Islet precursor cell (in vitro differentiated cells): ENCODE measurements around the gene RNPEPL1.

ENCODE experiments used
- DNase-seq: peaks from one replicate; pipeline ENCODE4 v3.0.0-alpha.2; 2018

RNPEPL1 gene

GRCh38 chr2:240593026-240593702 lies 24.9 kb downstream of the RNPEPL1 start:
- no peak for DNase-seq

- DNase-seq = no peak
Observed at GRCh38 chr2:240593703-240594451, 25.6 kb downstream of the RNPEPL1 start.

GRCh38 chr2:240594511-240595380 lies 26.5 kb downstream of the RNPEPL1 start:
- no peak for DNase-seq

- DNase-seq = peak; percentile 73
Observed at GRCh38 chr2:240595381-240596079, 27.2 kb downstream of the RNPEPL1 start.

GRCh38 chr2:240596080-240596460 lies 27.8 kb downstream of the RNPEPL1 start:
- DNase-seq = no peak

- no peak for DNase-seq
Observed at GRCh38 chr2:240596491-240596931, 28.2 kb downstream of the RNPEPL1 start.

GRCh38 chr2:240597054-240597418 lies 28.8 kb downstream of the RNPEPL1 start:
- no peak for DNase-seq

GRCh38 chr2:240597419-240598181 lies 29.3 kb downstream of the RNPEPL1 start:
- no peak for DNase-seq

GRCh38 chr2:240598311-240598911 lies 30.1 kb downstream of the RNPEPL1 start:
- no peak for DNase-seq

GRCh38 chr2:240599141-240599583 lies 30.9 kb downstream of the RNPEPL1 start:
- DNase-seq = no peak

GRCh38 chr2:240600451-240600961 lies 32.2 kb downstream of the RNPEPL1 start:
- DNase-seq = no peak

- DNase-seq = no peak
Observed at GRCh38 chr2:240601061-240601830, 33.0 kb downstream of the RNPEPL1 start.

GRCh38 chr2:240601831-240602160 lies 33.5 kb downstream of the RNPEPL1 start:
- no peak for DNase-seq

- no peak for DNase-seq
Observed at GRCh38 chr2:240602266-240603050, 34.2 kb downstream of the RNPEPL1 start.

GRCh38 chr2:240603081-240603835 lies 35.0 kb downstream of the RNPEPL1 start:
- DNase-seq = no peak

GRCh38 chr2:240603846-240604245 lies 35.6 kb downstream of the RNPEPL1 start:
- no peak for DNase-seq

- peak; percentile 86 for DNase-seq
Observed at GRCh38 chr2:240604291-240604938, 36.1 kb downstream of the RNPEPL1 start.

- DNase-seq = no peak
Observed at GRCh38 chr2:240604939-240605716, 36.8 kb downstream of the RNPEPL1 start.
